HEK293 (cell line): ENCODE data around the gene RSPH1.

Experiments used
- CTCF ChIA-PET: fragments of 350-600 bp; formaldehyde crosslinking; extraction: SDS; loops from one replicate; lab custom pipeline; 2021; ENCODE audit warnings: antibody characterized with exemption; lab: Yijun Ruan, JAX
- POLR2A ChIA-PET: fragments of 300-600 bp; formaldehyde crosslinking; extraction: SDS; loops from one replicate; lab custom pipeline; 2020; ENCODE audit warnings: antibody characterized with exemption, inconsistent platforms; lab: Yijun Ruan, JAX
- H3K27ac ChIP-seq: fragments of 200-500 bp; sonication (Bioruptor generic); 2 replicates; pipeline ENCODE4 v1.5.1; 2014; ENCODE audit warnings: low read depth, low read length, control low read depth, inconsistent platforms; ENCODE audit errors: extremely low read depth
- H3K36me3 ChIP-seq, 2 experiments: fragments of 200-500 bp in 1 of 2; sonication (Bioruptor generic) in 1 of 2; 1 replicate in 1 of 2; 2 replicates in 1 of 2; pipeline ENCODE4 v1.5.1; 2014 to 2017; ENCODE audit warnings: inconsistent platforms in 2 of 2, low read length in 2 of 2; ENCODE audit not compliant: control insufficient read depth in 2 of 2, insufficient read depth in 1 of 2
- H3K4me1 ChIP-seq: fragments of 200-500 bp; sonication (Bioruptor generic); 2 replicates; pipeline ENCODE4 v1.5.1; 2014; ENCODE audit warnings: mild to moderate bottlenecking, low read length, inconsistent platforms; ENCODE audit not compliant: control insufficient read depth, insufficient read depth
- H3K4me3 ChIP-seq: 2 replicates; pipeline ENCODE4 v1.5.1; 2011; ENCODE audit warnings: low read depth, mild to moderate bottlenecking, control low read depth, low read length, moderate library complexity
- H3K9me3 ChIP-seq: fragments of 200-500 bp; sonication (Bioruptor generic); 2 replicates; pipeline ENCODE4 v1.5.1; 2014; ENCODE audit warnings: low read depth, low read length, inconsistent platforms; ENCODE audit not compliant: control insufficient read depth, insufficient read depth
- ATF2 ChIP-seq: fragments of 450-650 bp; formaldehyde crosslinking; IDR thresholded peaks from 2 replicates; pipeline ENCODE4 v1.5.1; 2016; ENCODE audit warnings: missing biosample characterization, missing genetic modification characterization, low read depth
- HOXD13 ChIP-seq: sonication (generic); formaldehyde crosslinking; IDR thresholded peaks from 2 replicates; pipeline ENCODE4 v1.8.0; 2022; ENCODE audit warnings: missing genetic modification reagents, borderline replicate concordance
- PRDM2 ChIP-seq: fragments of 450-650 bp; formaldehyde crosslinking; IDR thresholded peaks from 2 replicates; pipeline ENCODE4 v1.5.1; 2016; ENCODE audit warnings: missing biosample characterization, missing genetic modification characterization, borderline replicate concordance
- SCRT2 ChIP-seq: fragments of 450-650 bp; formaldehyde crosslinking; IDR thresholded peaks from 2 replicates; pipeline ENCODE4 v1.5.1; 2016; ENCODE audit warnings: missing biosample characterization, missing genetic modification characterization
- SETDB1 ChIP-seq: IDR thresholded peaks from one replicate; pipeline ENCODE4 v1.6.1; 2017; ENCODE audit warnings: mild to moderate bottlenecking, low read length, moderate library complexity, mixed read lengths; ENCODE audit not compliant: insufficient read length
- SP3 ChIP-seq: fragments of 450-650 bp; formaldehyde crosslinking; IDR thresholded peaks from 2 replicates; pipeline ENCODE4 v1.5.1; 2016; ENCODE audit warnings: missing biosample characterization, missing genetic modification characterization
- ZBTB44 ChIP-seq: fragments of 450-650 bp; IDR thresholded peaks from 2 replicates; pipeline ENCODE4 v1.5.1; 2018; ENCODE audit warnings: missing biosample characterization, mild to moderate bottlenecking, missing genetic modification characterization
- ZBTB6 ChIP-seq: fragments of 450-650 bp; formaldehyde crosslinking; IDR thresholded peaks from 2 replicates; pipeline ENCODE4 v1.5.1; 2017; ENCODE audit warnings: missing biosample characterization, missing genetic modification characterization
- ZFP69B ChIP-seq: fragments of 450-650 bp; formaldehyde crosslinking; IDR thresholded peaks from 2 replicates; pipeline ENCODE4 v1.5.1; 2016; ENCODE audit warnings: missing biosample characterization, missing genetic modification characterization
- ZNF133 ChIP-seq: fragments of 450-650 bp; formaldehyde crosslinking; IDR thresholded peaks from 2 replicates; pipeline ENCODE4 v1.5.1; 2016; ENCODE audit warnings: missing biosample characterization, missing genetic modification characterization
- ZNF16 ChIP-seq: fragments of 450-650 bp; formaldehyde crosslinking; IDR thresholded peaks from 2 replicates; pipeline ENCODE4 v1.5.1; 2016; ENCODE audit warnings: low read depth, missing biosample characterization, missing genetic modification characterization
- ZNF423 ChIP-seq: fragments of 450-650 bp; formaldehyde crosslinking; IDR thresholded peaks from 2 replicates; pipeline ENCODE4 v1.5.1; 2016; ENCODE audit warnings: missing biosample characterization, missing genetic modification characterization
- ZNF48 ChIP-seq: fragments of 450-650 bp; formaldehyde crosslinking; IDR thresholded peaks from 2 replicates; pipeline ENCODE4 v1.5.1; 2016; ENCODE audit warnings: missing biosample characterization, missing genetic modification characterization
- ZNF514 ChIP-seq: fragments of 450-650 bp; formaldehyde crosslinking; IDR thresholded peaks from 2 replicates; pipeline ENCODE4 v1.5.1; 2016; ENCODE audit warnings: missing biosample characterization, missing genetic modification characterization
- ZNF530 ChIP-seq: fragments of 450-650 bp; formaldehyde crosslinking; IDR thresholded peaks from 2 replicates; pipeline ENCODE4 v1.5.1; 2016; ENCODE audit warnings: low read depth, missing biosample characterization, missing genetic modification characterization
- ZNF549 ChIP-seq: fragments of 450-650 bp; IDR thresholded peaks from 2 replicates; pipeline ENCODE4 v1.5.1; 2018; ENCODE audit warnings: missing biosample characterization, missing genetic modification characterization, mild to moderate bottlenecking, inconsistent platforms, moderate library complexity
- ZNF555 ChIP-seq: fragments of 450-650 bp; formaldehyde crosslinking; conservative IDR thresholded peaks from 2 replicates; pipeline ENCODE4 v1.5.1; 2017; ENCODE audit warnings: missing biosample characterization, mild to moderate bottlenecking, missing genetic modification characterization, inconsistent platforms
- ZNF664 ChIP-seq: fragments of 450-650 bp; formaldehyde crosslinking; IDR thresholded peaks from 2 replicates; pipeline ENCODE4 v1.5.1; 2016; ENCODE audit warnings: missing biosample characterization, missing genetic modification characterization
- TF ChIP-seq, protein P1 (sequence below): fragments of 450-650 bp; formaldehyde crosslinking; IDR thresholded peaks from 2 replicates; pipeline ENCODE4; 2016; ENCODE audit warnings: missing biosample characterization, missing genetic modification characterization

Gene RSPH1

GRCh38 chr21:42475526-42476387 lies 20.3 kb downstream of the RSPH1 start:
- Histone ChIP-seq H3K4me1 (no peaks in the 10 kb centered on the region), H3K36me3 (no peaks in the 10 kb centered on the region), H3K4me3 (no peak overlapping the region), H3K27ac (no peak overlapping the region), H3K9me3 (no peaks in the 10 kb centered on the region)
- ChIA-PET POLR2A (no interaction called here), CTCF (no interaction called here)
- TF ChIP-seq ZNF48 = no peak
- TF ChIP-seq ZNF549 (tag by site-specific recombination) = no peak
- TF ChIP-seq PRDM2 (tag by site-specific recombination) = no peak
- no peak for TF ChIP-seq SCRT2
- TF ChIP-seq ZNF514 (tag by site-specific recombination) = no peak
- TF ChIP-seq ZBTB44 = no peak
- no peak for TF ChIP-seq ZNF133 (tag by site-specific recombination)
- no peak for TF ChIP-seq ZNF16 (tag by site-specific recombination)
- TF ChIP-seq ATF2 = no peak
- TF ChIP-seq ZFP69B = no peak
- no peak for TF ChIP-seq HOXD13 (CRISPR knock-in tag)
- no peak for TF ChIP-seq ZNF423 (tag by site-specific recombination)
- no peak for TF ChIP-seq SP3 (tag by site-specific recombination)
- TF ChIP-seq ZNF530 = no peak
- TF ChIP-seq ZNF664 (tag by site-specific recombination) = no peak
- no peak for TF ChIP-seq ZBTB6 (tag by site-specific recombination)
- TF ChIP-seq, protein P1, sequence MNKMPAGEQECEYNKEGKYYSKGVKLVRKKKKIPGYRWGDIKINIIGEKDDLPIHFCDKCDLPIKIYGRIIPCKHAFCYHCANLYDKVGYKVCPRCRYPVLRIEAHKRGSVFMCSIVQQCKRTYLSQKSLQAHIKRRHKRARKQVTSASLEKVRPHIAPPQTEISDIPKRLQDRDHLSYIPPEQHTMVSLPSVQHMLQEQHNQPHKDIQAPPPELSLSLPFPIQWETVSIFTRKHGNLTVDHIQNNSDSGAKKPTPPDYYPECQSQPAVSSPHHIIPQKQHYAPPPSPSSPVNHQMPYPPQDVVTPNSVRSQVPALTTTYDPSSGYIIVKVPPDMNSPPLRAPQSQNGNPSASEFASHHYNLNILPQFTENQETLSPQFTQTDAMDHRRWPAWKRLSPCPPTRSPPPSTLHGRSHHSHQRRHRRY (tag by site-specific recombination) = no peak
- no peak for TF ChIP-seq SETDB1
- TF ChIP-seq ZNF555 (tag by site-specific recombination) = no peak
